ENCODE results near the gene OTOF. TPM values are rescaled to one million over a fixed set of nuclear protein-coding genes. Genes with fewer than 3 reads are reported as not detected.

The OTOF gene
- total RNA-seq, 1 donor from 2014 or later, result not detected

- Histone ChIP-seq H3K27me3 (no peaks in the 10 kb centered on the region), H3K4me1 (no peaks in the 10 kb centered on the region), H3K9me3 (no peaks in the 10 kb centered on the region), H3K27ac (no peak overlapping the region), H3K36me3 (no peaks in the 10 kb centered on the region), H3K4me3 (no peak overlapping the region)
- intact Hi-C loops (cut with DNase I), result no loop called here
- no peak for DNase-seq (ENCODE audit: low spot score in 2 of 2)
- TF ChIP-seq CTCF (IDR thresholded peaks at IDR 0.05), result no peak
Measured at GRCh38 chr2:26516246-26516645, 38.3 kb upstream of the OTOF start.

GRCh38 chr2:26515771-26516170, 37.8 kb upstream of the OTOF start:
- Histone ChIP-seq H3K27ac (no peak overlapping the region), H3K36me3 (no peaks in the 10 kb centered on the region), H3K9me3 (no peaks in the 10 kb centered on the region), H3K27me3 (no peaks in the 10 kb centered on the region), H3K4me3 (no peak overlapping the region), H3K4me1 (no peaks in the 10 kb centered on the region)
- DNase-seq (ENCODE audit: low spot score in 2 of 2), result no peak
- intact Hi-C loops (cut with DNase I), result no loop called here
- no peak for TF ChIP-seq CTCF (IDR thresholded peaks at IDR 0.05)

GRCh38 chr2:26514045-26514444, 36.1 kb upstream of the OTOF start:
- no peak overlapping the region for H3K4me3 ChIP-seq
- TF ChIP-seq CTCF (IDR thresholded peaks at IDR 0.05), result no peak
- intact Hi-C loops (cut with DNase I), result no loop called here
- no peaks in the 10 kb centered on the region for H3K9me3 ChIP-seq
- H3K27ac ChIP-seq, result no peak overlapping the region
- DNase-seq (ENCODE audit: low spot score in 2 of 2), result no peak
- H3K36me3 ChIP-seq, result no peaks in the 10 kb centered on the region
- H3K27me3 ChIP-seq, result no peaks in the 10 kb centered on the region
- no peaks in the 10 kb centered on the region for H3K4me1 ChIP-seq

- H3K36me3 ChIP-seq, result no peaks in the 10 kb centered on the region
- intact Hi-C loops (cut with DNase I), result no loop called here
- H3K4me3 ChIP-seq, result no peak overlapping the region
- no peak for DNase-seq (ENCODE audit: low spot score in 2 of 2)
- H3K27ac ChIP-seq, result no peak overlapping the region
- no peaks in the 10 kb centered on the region for H3K4me1 ChIP-seq
- no peaks in the 10 kb centered on the region for H3K9me3 ChIP-seq
- H3K27me3 ChIP-seq, result no peaks in the 10 kb centered on the region
- no peak for TF ChIP-seq CTCF (IDR thresholded peaks at IDR 0.05)
Measured at GRCh38 chr2:26513261-26513660, 35.3 kb upstream of the OTOF start.

- Histone ChIP-seq H3K9me3 (no peaks in the 10 kb centered on the region), H3K4me1 (no peaks in the 10 kb centered on the region), H3K27me3 (no peaks in the 10 kb centered on the region), H3K4me3 (no peak overlapping the region), H3K27ac (no peak overlapping the region), H3K36me3 (no peaks in the 10 kb centered on the region)
- intact Hi-C loops (cut with DNase I), result no loop called here
- TF ChIP-seq CTCF (IDR thresholded peaks at IDR 0.05), result no peak
- DNase-seq (ENCODE audit: low spot score in 2 of 2), result no peak
Measured at GRCh38 chr2:26511466-26511865, 33.5 kb upstream of the OTOF start.

- H3K27me3 ChIP-seq, result no peaks in the 10 kb centered on the region
- no peak for TF ChIP-seq CTCF (IDR thresholded peaks at IDR 0.05)
- H3K4me1 ChIP-seq, result no peaks in the 10 kb centered on the region
- H3K4me3 ChIP-seq, result no peak overlapping the region
- no peaks in the 10 kb centered on the region for H3K36me3 ChIP-seq
- no peak for DNase-seq (ENCODE audit: low spot score in 2 of 2)
- intact Hi-C loops (cut with DNase I), result no loop called here
- no peak overlapping the region for H3K27ac ChIP-seq
- no peaks in the 10 kb centered on the region for H3K9me3 ChIP-seq
Measured at GRCh38 chr2:26510344-26510973, 32.5 kb upstream of the OTOF start.
